ENCODE results near the gene EBLN1.

EBLN1 gene

GRCh38 chr10:22217842-22218241 is at the start of gene EBLN1:
EBLN1 (minus strand) TSS chr10:22218015; CDS start chr10:22209983, 8,032 bp downstream.
- DNase-seq: no peak

- no peak for DNase-seq
These were observed 48.2 kb upstream of the EBLN1 start for GRCh38 chr10:22265839-22266537.

- DNase-seq: no peak
These were observed 45.3 kb upstream of the EBLN1 start for GRCh38 chr10:22263106-22263505.

GRCh38 chr10:22259280-22259679 is 41.5 kb upstream of the EBLN1 start:
- DNase-seq: no peak

GRCh38 chr10:22258471-22258870 is 40.7 kb upstream of the EBLN1 start:
- DNase-seq: no peak

- DNase-seq: no peak
These were observed 35.7 kb upstream of the EBLN1 start for GRCh38 chr10:22253580-22253882.

- no peak for DNase-seq
These were observed 35.2 kb upstream of the EBLN1 start for GRCh38 chr10:22252801-22253579.

GRCh38 chr10:22252224-22252800 is 34.5 kb upstream of the EBLN1 start:
- no peak for DNase-seq

GRCh38 chr10:22251751-22252223 is 34.0 kb upstream of the EBLN1 start:
- peak; percentile 36 for DNase-seq

- no peak for DNase-seq
These were observed 33.3 kb upstream of the EBLN1 start for GRCh38 chr10:22250897-22251660.

- DNase-seq: no peak
These were observed 29.8 kb upstream of the EBLN1 start for GRCh38 chr10:22247636-22248035.

- no peak for DNase-seq
These were observed 29.0 kb upstream of the EBLN1 start for GRCh38 chr10:22246680-22247391.

GRCh38 chr10:22245567-22245966 is 27.8 kb upstream of the EBLN1 start:
- DNase-seq: no peak

- DNase-seq: no peak
These were observed 27.0 kb upstream of the EBLN1 start for GRCh38 chr10:22244855-22245254.

GRCh38 chr10:22244001-22244400 is 26.2 kb upstream of the EBLN1 start:
- DNase-seq: no peak

- no peak for DNase-seq
These were observed 25.5 kb upstream of the EBLN1 start for GRCh38 chr10:22243321-22243720.

- no peak for DNase-seq
These were observed 13.4 kb upstream of the EBLN1 start for GRCh38 chr10:22231260-22231659.

GRCh38 chr10:22230158-22230833 is 12.5 kb upstream of the EBLN1 start:
- no peak for DNase-seq

GRCh38 chr10:22229802-22230157 is 12.0 kb upstream of the EBLN1 start:
- no peak for DNase-seq

GRCh38 chr10:22228943-22229801 is 11.4 kb upstream of the EBLN1 start:
- DNase-seq: peak; percentile 63

Measured in 8988T (cell line).